Endothelial cell of umbilical vein (primary cell): ENCODE results near the gene MOGAT3. TPM values are rescaled to one million over a fixed set of nuclear protein-coding genes. Genes with fewer than 3 reads are reported as not detected.

Experiments
- BruUV-seq: library from RNA; stranded (reverse); fragments of 400-500 nt; replicated peaks from 2 replicates; lab custom pipeline; 2021; lab: Mats Ljungman, UMichigan
- CTCF ChIA-PET: fragments of 300-600, 350-600 bp; sonication (Branson Sonifier 250); formaldehyde crosslinking; loops from one replicate; lab custom pipeline; 2021; ENCODE audit warnings: antibody characterized with exemption, inconsistent platforms; lab: Charles Lee
- POLR2A ChIA-PET: fragments of 300-600, 350-600 bp; sonication (Branson Sonifier 250); formaldehyde crosslinking; loops from one replicate; lab custom pipeline; 2021; ENCODE audit warnings: antibody characterized with exemption, inconsistent platforms; lab: Charles Lee
- DNase-seq: peaks from one replicate; pipeline ENCODE4 v3.0.0-alpha.2; 2011; ENCODE audit warnings: low read depth, low spot score
- FAIRE-seq: peaks from 2 replicates; lab custom pipeline; 2011; peaks lifted over from hg19 to GRCh38; lab: Jason Lieb, UNC
- H2AFZ ChIP-seq: 2 replicates; pipeline ENCODE4 v1.6.0; 2012; ENCODE audit warnings: low read depth, low read length, control low read depth, inconsistent platforms
- H3K27ac ChIP-seq: 2 replicates; pipeline ENCODE4 v1.5.1; 2011; ENCODE audit warnings: low read depth, mild to moderate bottlenecking, control low read depth, low read length, moderate library complexity; ENCODE audit not compliant: insufficient read depth
- H3K27me3 ChIP-seq, 2 experiments: 2 replicates each; pipeline versions ENCODE4 v1.6.0 to v1.6.1; 2011; ENCODE audit warnings: low read length in 2 of 2, mixed read lengths in 1 of 2; ENCODE audit not compliant: control insufficient read depth in 2 of 2, insufficient read depth in 2 of 2
- H3K36me3 ChIP-seq, 2 experiments: 2 replicates in 1 of 2; 3 replicates in 1 of 2; pipeline ENCODE4 v1.5.1; 2011; ENCODE audit warnings: low read length in 2 of 2, mild to moderate bottlenecking in 1 of 2, moderate library complexity in 1 of 2; ENCODE audit not compliant: control insufficient read depth in 2 of 2, insufficient read depth in 2 of 2; ENCODE audit errors: extremely low read depth in 1 of 2
- H3K4me1 ChIP-seq: 3 replicates; pipeline ENCODE4 v1.5.1; 2011; ENCODE audit warnings: mild to moderate bottlenecking, low read length; ENCODE audit not compliant: control insufficient read depth, insufficient read depth; ENCODE audit errors: extremely low read depth
- H3K4me2 ChIP-seq: 2 replicates; pipeline ENCODE4 v1.6.1; 2011; ENCODE audit warnings: low read length, control low read depth, mixed read lengths; ENCODE audit not compliant: insufficient read depth
- H3K4me3 ChIP-seq, 3 experiments: fragments of 200-600 bp in 1 of 3; sonication (generic), shearing (Covaris generic) in 1 of 3; replicated peaks in 1 of 3; 2 replicates each; pipeline ENCODE4 v1.5.1; 2011 to 2016; ENCODE audit warnings: control low read depth in 3 of 3, low read length in 3 of 3, mild to moderate bottlenecking in 2 of 3, inconsistent platforms in 1 of 3, low read depth in 1 of 3, moderate library complexity in 1 of 3; ENCODE audit not compliant: insufficient read depth in 1 of 3
- H3K79me2 ChIP-seq: 2 replicates; pipeline ENCODE4 v1.6.0; 2012; ENCODE audit warnings: low read length, inconsistent platforms; ENCODE audit not compliant: control insufficient read depth, insufficient read depth
- H3K9ac ChIP-seq: replicated peaks from 2 replicates; pipeline ENCODE3; 2011; ENCODE audit warnings: low read length, control low read depth; ENCODE audit not compliant: insufficient read depth; ENCODE audit errors: extremely low read depth
- H3K9me1 ChIP-seq: replicated peaks from 3 replicates; pipeline ENCODE4 v1.6.0; 2011; ENCODE audit warnings: mild to moderate bottlenecking, low read length; ENCODE audit not compliant: control insufficient read depth, insufficient read depth; ENCODE audit errors: extremely low read depth
- H3K9me3 ChIP-seq: replicated peaks from 2 replicates; pipeline ENCODE4 v1.5.1; 2012; ENCODE audit warnings: low read length, inconsistent platforms; ENCODE audit not compliant: control insufficient read depth, insufficient read depth
- H4K20me1 ChIP-seq: replicated peaks from 2 replicates; pipeline ENCODE3; 2011; ENCODE audit warnings: mild to moderate bottlenecking, low read length; ENCODE audit not compliant: control insufficient read depth, insufficient read depth; ENCODE audit errors: extremely low read depth
- EZH2 ChIP-seq: IDR thresholded peaks from 2 replicates; pipeline ENCODE4 v1.6.1; 2012; ENCODE audit warnings: borderline replicate concordance, low read depth, mild to moderate bottlenecking, moderate library complexity, low read length, inconsistent platforms; ENCODE audit not compliant: severe bottlenecking
- FOS ChIP-seq: IDR thresholded peaks from 2 replicates; pipeline ENCODE4 v1.6.1; 2011; ENCODE audit warnings: mild to moderate bottlenecking, low read length, moderate library complexity, borderline replicate concordance; ENCODE audit not compliant: insufficient read depth
- JUN ChIP-seq: IDR thresholded peaks from 2 replicates; pipeline ENCODE4 v1.6.1; 2011; ENCODE audit warnings: borderline replicate concordance, low read depth; ENCODE audit not compliant: insufficient read length, insufficient read depth
- MYC ChIP-seq: IDR thresholded peaks from one replicate; pipeline ENCODE4 v1.6.1; 2011; ENCODE audit warnings: mild to moderate bottlenecking, low read depth, low read length
- POLR2A ChIP-seq: IDR thresholded peaks from 2 replicates; pipeline ENCODE4 v1.6.1; 2012; ENCODE audit warnings: low read depth, mild to moderate bottlenecking, control low read depth, low read length
- dilution Hi-C: fragments of 300-500 bp; cut with MboI; formaldehyde crosslinking; loops from one replicate; pipeline ENCODE4 v1.15.0; 2019; ENCODE audit warnings: low sequenced_read_pairs; ENCODE audit not compliant: extremely low pct_ligation_motif_present
- intact Hi-C: fragments of 100-400 bp; cut with micrococcal nuclease; formaldehyde crosslinking; loops from one replicate; pipeline ENCODE4 v1.10.0; 2022
- polyA plus RNA-seq, 4 experiments: library from polyadenylated mRNA; depleted of rRNA in 3 of 4; stranded (reverse) in 3 of 4; unstranded in 1 of 4; fragments of >200 nt; gene quantifications; 2 replicates each; pipeline versions ENCODE4 v1.2.1 to v1.2.3, GENCODE V29; 2011 to 2012; ENCODE audit warnings: missing spikeins in 1 of 4
- total RNA-seq: library from RNA; stranded (reverse); gene quantifications from 2 replicates; pipeline ENCODE4 v1.2.3, GENCODE V29; 2021
- TF ChIP-seq, protein P1 (sequence below): IDR thresholded peaks from 2 replicates; pipeline ENCODE4 v1.6.1; 2011; ENCODE audit not compliant: insufficient read depth, insufficient read length

MOGAT3 gene
- total and polyA plus RNA-seq, 2 donors (not counting 3 experiments of a cell fraction or from before 2014, with no cell fraction given) = not detected

DNA sequence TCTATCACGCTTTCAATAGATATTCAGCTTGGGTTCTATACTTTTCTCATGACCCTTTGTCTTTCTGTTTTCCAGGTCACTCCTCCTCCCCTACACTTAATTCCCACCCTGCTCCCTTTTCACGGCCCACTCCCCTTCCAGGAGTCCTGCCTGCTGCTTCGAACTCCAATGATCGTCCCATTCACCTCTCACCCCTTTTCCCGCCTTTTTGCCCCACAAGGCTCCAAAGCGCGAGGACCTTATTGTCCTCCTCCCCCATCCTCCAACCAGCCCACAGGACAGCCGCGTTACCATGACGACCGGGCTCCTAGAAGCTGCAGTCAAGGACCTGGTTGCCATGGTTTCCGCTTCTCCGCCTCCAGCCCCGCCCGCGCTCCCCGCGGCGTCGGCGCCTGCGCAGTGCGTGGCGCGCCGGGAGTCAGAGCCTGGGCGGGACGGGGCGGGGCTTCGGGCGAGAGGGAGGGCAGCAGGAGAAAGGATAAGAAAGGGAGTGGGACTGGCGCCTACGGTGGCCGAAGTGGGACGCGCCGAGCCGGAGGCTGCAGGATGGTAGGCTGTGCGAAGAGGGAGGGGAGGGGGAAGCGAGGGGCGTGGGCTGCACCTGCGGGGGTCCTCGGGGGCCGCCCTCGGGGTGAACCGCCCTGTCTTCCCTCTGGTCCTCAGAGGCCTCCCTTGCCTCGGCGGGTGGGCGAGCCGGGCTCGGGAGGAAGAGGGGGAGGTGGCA, 46.7 kb downstream of the MOGAT3 start, which contains the start of gene AP1S1:
TSS of gene AP1S1 (plus strand) at position 508 of the 724 bp plus-strand sequence. CDS start at position 547, 39 bp downstream.
- peak; percentile 93 for FAIRE-seq
- H3K27me3 ChIP-seq = peaks cover 0 to 4% of the 10 kb centered on the region in 2 experiments

DNA sequence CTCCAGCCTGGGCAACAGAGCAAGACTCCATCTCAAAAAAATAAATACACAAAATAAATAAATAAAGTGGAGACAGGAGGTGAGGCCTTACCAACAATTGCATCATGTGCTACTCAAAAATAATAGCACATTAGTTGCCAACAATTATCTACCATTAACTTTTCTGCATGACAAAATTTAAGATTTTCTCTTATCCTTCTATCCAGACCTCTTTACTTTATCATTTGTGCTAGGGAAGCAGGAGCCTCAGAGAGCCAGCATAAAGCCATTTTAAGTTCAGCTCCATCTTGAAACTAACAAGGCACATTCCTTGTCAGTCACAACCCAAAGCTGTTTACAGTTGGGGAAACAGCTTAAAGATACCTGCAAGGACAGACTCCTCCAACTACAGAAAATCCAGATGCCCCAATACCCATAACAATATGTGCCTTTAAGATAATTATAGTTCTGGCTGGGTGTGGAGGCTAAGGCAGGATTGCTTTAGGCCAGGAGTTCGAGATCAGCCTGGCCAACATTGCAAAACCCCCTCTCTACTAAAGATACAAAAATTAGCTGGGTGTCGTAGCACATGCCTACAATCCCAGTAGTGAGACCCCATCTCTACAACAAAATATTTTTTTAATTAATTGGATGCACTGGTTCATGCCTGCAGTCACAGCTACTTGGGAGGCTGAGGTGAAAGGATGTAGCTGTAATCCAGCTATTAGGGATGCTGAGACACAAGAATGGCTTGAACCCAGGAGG, 48.8 kb downstream of the MOGAT3 start:
- peaks cover 2 to 6% of the 10 kb centered on the region in 2 experiments for H3K36me3 ChIP-seq
- H3K4me1 ChIP-seq = peaks cover 6% of the 10 kb centered on the region
- H2AFZ ChIP-seq = no peak overlapping the region
- no peaks in the 10 kb centered on the region for H4K20me1 ChIP-seq
- CTCF ChIA-PET = interaction anchor here (0.7 to 6.0 kb wide), 5 partner anchors 9 to 131 kb away, joined by 3 to 75 read pairs (median 9); no protein-coding TSS in a partner anchor
- BruUV-seq = no TSS peak
- no peak overlapping the region for H3K27ac ChIP-seq
- intact Hi-C loops (no loop called here), dilution Hi-C loops (no loop called here)
- POLR2A ChIA-PET = no interaction called here
- no peak overlapping the region for H3K9ac ChIP-seq
- H3K9me1 ChIP-seq = no peaks in the 10 kb centered on the region
- TF ChIP-seq JUN (no peak), FOS (no peak), EZH2 (no peak), MYC (no peak)
- H3K27me3 ChIP-seq = peaks cover 0 to 4% of the 10 kb centered on the region in 2 experiments
- no peak for FAIRE-seq
- H3K79me2 ChIP-seq = peaks cover 10% of the 10 kb centered on the region
- DNase-seq = no peak
- no peak overlapping the region for H3K4me2 ChIP-seq
- H3K9me3 ChIP-seq = no peaks in the 10 kb centered on the region
- no peak overlapping the region for H3K4me3 ChIP-seq

More for the DNA sequence above, 46.7 kb downstream of the MOGAT3 start, which contains the start of gene AP1S1:
- H3K36me3 ChIP-seq = peaks cover 5 to 14% of the 10 kb centered on the region in 2 experiments
- H3K79me2 ChIP-seq = peaks cover 10% of the 10 kb centered on the region
- peak within 1 kb of the TSS; percentile 61 to 84 (median 63) for H3K4me3 ChIP-seq
- H2AFZ ChIP-seq = peak within 1 kb of the TSS; percentile 62
- peak; percentile 95 for DNase-seq
- ChIA-PET CTCF (interaction anchor here (1.8 to 6.0 kb wide), 4 partner anchors 11 to 129 kb away, joined by 5 to 75 read pairs (median 16); partner anchors contain the start of gene VGF), POLR2A (no interaction called here)
- TF ChIP-seq, protein P1, sequence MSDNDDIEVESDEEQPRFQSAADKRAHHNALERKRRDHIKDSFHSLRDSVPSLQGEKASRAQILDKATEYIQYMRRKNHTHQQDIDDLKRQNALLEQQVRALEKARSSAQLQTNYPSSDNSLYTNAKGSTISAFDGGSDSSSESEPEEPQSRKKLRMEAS = peak; percentile 16
- no peak for TF ChIP-seq POLR2A
- no peaks in the 10 kb centered on the region for H3K9me1 ChIP-seq
- H4K20me1 ChIP-seq = no peaks in the 10 kb centered on the region
- intact Hi-C loops (no loop called here), dilution Hi-C loops (no loop called here)
- BruUV-seq = no TSS peak
- no peak within 1 kb of the TSS for H3K27ac ChIP-seq
- peaks cover 6% of the 10 kb centered on the region for H3K4me1 ChIP-seq
- H3K9me3 ChIP-seq = no peaks in the 10 kb centered on the region
- peak within 1 kb of the TSS; percentile 64 for H3K9ac ChIP-seq
- peak within 1 kb of the TSS; percentile 68 for H3K4me2 ChIP-seq
